Measurements from ENCODE around the gene FUS. TPM values are rescaled to one million over a fixed set of nuclear protein-coding genes. Genes with fewer than 3 reads are reported as not detected.

The FUS gene
- total RNA-seq, 1 experiment from 2014 or later = 481 TPM

- intact Hi-C loops (cut with micrococcal nuclease) = loop anchor here (5.0 to 10.0 kb wide), 3 partner anchors 66 to 511 kb away; partner anchors contain the start of genes KAT8 and ZNF843
Observed at GRCh38 chr16:31183432-31184428, 3.8 kb downstream of the FUS start.

GRCh38 chr16:31184888-31185287 is 4.9 kb downstream of the FUS start:
- DNase-seq (ENCODE audit: unreplicated experiment) = no peak
- no peaks in the 10 kb centered on the region for H3K27me3 Mint-ChIP-seq (ENCODE audit: insufficient read depth, unreplicated experiment)
- ChIA-PET POLR2A (interaction anchor here (0.7 to 2.0 kb wide), 2 partner anchors 13 to 121 kb away, joined by 3 to 5 read pairs; no protein-coding TSS in a partner anchor), CTCF (interaction anchor here (0.7 to 1.8 kb wide), 2 partner anchors 8 to 75 kb away, joined by 3 to 4 read pairs; no protein-coding TSS in a partner anchor)
- H3K4me3 Mint-ChIP-seq (ENCODE audit: unreplicated experiment) = no peak overlapping the region
- intact Hi-C loops (cut with micrococcal nuclease) = loop anchor here (5.0 to 10.0 kb wide), 3 partner anchors 68 to 510 kb away; partner anchors contain the start of genes KAT8 and ZNF843
- H3K9me3 Mint-ChIP-seq (ENCODE audit: unreplicated experiment) = no peaks in the 10 kb centered on the region
- no peak for TF ChIP-seq CTCF (IDR thresholded peaks at IDR 0.05; ENCODE audit: unreplicated experiment)
- no TSS peak for BruUV-seq (replicated peaks)
- peaks cover 26% of the 10 kb centered on the region for H3K4me1 Mint-ChIP-seq (ENCODE audit: insufficient read depth, unreplicated experiment)
- no peak overlapping the region for H3K27ac Mint-ChIP-seq (ENCODE audit: low read depth, unreplicated experiment)
- H3K36me3 Mint-ChIP-seq (ENCODE audit: insufficient read depth, unreplicated experiment) = peaks cover 96% of the 10 kb centered on the region

More at GRCh38 chr16:31183432-31184428, 3.8 kb downstream of the FUS start:
- CTCF ChIA-PET = interaction anchor here (0.5 to 1.8 kb wide), 9 partner anchors 9 to 269 kb away, joined by 3 to 6 read pairs (median 3); no protein-coding TSS in a partner anchor
- Mint-ChIP-seq H3K4me1 (ENCODE audit: insufficient read depth, unreplicated experiment) (peaks cover 26% of the 10 kb centered on the region), H3K4me3 (ENCODE audit: unreplicated experiment) (peak overlapping the region; percentile 95), H3K27ac (ENCODE audit: low read depth, unreplicated experiment) (peak overlapping the region; percentile 83), H3K36me3 (ENCODE audit: insufficient read depth, unreplicated experiment) (peaks cover 87% of the 10 kb centered on the region), H3K9me3 (ENCODE audit: unreplicated experiment) (no peaks in the 10 kb centered on the region), H3K27me3 (ENCODE audit: insufficient read depth, unreplicated experiment) (no peaks in the 10 kb centered on the region)
- TF ChIP-seq CTCF (IDR thresholded peaks at IDR 0.05; ENCODE audit: unreplicated experiment) = no peak
- no TSS peak for BruUV-seq (replicated peaks)
- no peak for DNase-seq (ENCODE audit: unreplicated experiment)
- POLR2A ChIA-PET = interaction anchor here (1.9 to 2.4 kb wide), 5 partner anchors 8 to 66 kb away, joined by 5 to 13 read pairs (median 6); partner anchors contain the start of gene KAT8

- TF ChIP-seq CTCF (IDR thresholded peaks at IDR 0.05; ENCODE audit: unreplicated experiment) = no peak
- ChIA-PET POLR2A (interaction anchor here (0.7 to 1.4 kb wide), 2 partner anchors 11 to 122 kb away, joined by 3 to 5 read pairs; no protein-coding TSS in a partner anchor), CTCF (no interaction called here)
- no peaks in the 10 kb centered on the region for H3K9me3 Mint-ChIP-seq (ENCODE audit: unreplicated experiment)
- H3K36me3 Mint-ChIP-seq (ENCODE audit: insufficient read depth, unreplicated experiment) = peaks cover 96% of the 10 kb centered on the region
- no peak for DNase-seq (ENCODE audit: unreplicated experiment)
- BruUV-seq (replicated peaks) = no TSS peak
- H3K4me1 Mint-ChIP-seq (ENCODE audit: insufficient read depth, unreplicated experiment) = peaks cover 26% of the 10 kb centered on the region
- no peak overlapping the region for H3K27ac Mint-ChIP-seq (ENCODE audit: low read depth, unreplicated experiment)
- H3K27me3 Mint-ChIP-seq (ENCODE audit: insufficient read depth, unreplicated experiment) = no peaks in the 10 kb centered on the region
- intact Hi-C loops (cut with micrococcal nuclease) = loop anchor here (10.0 kb wide), 1 partner anchor 509 kb away; no protein-coding TSS in a partner anchor
- H3K4me3 Mint-ChIP-seq (ENCODE audit: unreplicated experiment) = no peak overlapping the region
Observed at GRCh38 chr16:31185339-31185738, 5.4 kb downstream of the FUS start.

- TF ChIP-seq CTCF (IDR thresholded peaks at IDR 0.05; ENCODE audit: unreplicated experiment) = no peak
- intact Hi-C loops (cut with micrococcal nuclease) = loop anchor here (10.0 kb wide), 1 partner anchor 509 kb away; no protein-coding TSS in a partner anchor
- Mint-ChIP-seq H3K27ac (ENCODE audit: low read depth, unreplicated experiment) (no peak overlapping the region), H3K36me3 (ENCODE audit: insufficient read depth, unreplicated experiment) (peaks cover 96% of the 10 kb centered on the region), H3K4me1 (ENCODE audit: insufficient read depth, unreplicated experiment) (peaks cover 26% of the 10 kb centered on the region), H3K27me3 (ENCODE audit: insufficient read depth, unreplicated experiment) (no peaks in the 10 kb centered on the region), H3K4me3 (ENCODE audit: unreplicated experiment) (no peak overlapping the region), H3K9me3 (ENCODE audit: unreplicated experiment) (no peaks in the 10 kb centered on the region)
- no TSS peak for BruUV-seq (replicated peaks)
- no peak for DNase-seq (ENCODE audit: unreplicated experiment)
- ChIA-PET CTCF (interaction anchor here (0.6 to 0.7 kb wide), 2 partner anchors 87 to 98 kb away, joined by 3 read pairs; no protein-coding TSS in a partner anchor), POLR2A (interaction anchor here (1.4 kb wide), 1 partner anchor 10 kb away, joined by 5 read pairs; no protein-coding TSS in a partner anchor)
Observed at GRCh38 chr16:31186176-31186575, 6.2 kb downstream of the FUS start.
